HG03342 (cell line): Measurements from ENCODE around the gene BBS9.
"Not testable (repeated sequence)": the region's sequence is repeated elsewhere in the genome, so short reads cannot be mapped to it uniquely, and the experiment has no call there.

Experiments
- ATAC-seq: cut with Tn5 transposase; IDR thresholded peaks from one replicate; pipeline ENCODE4 v1.9.1; 2021; ENCODE audit warnings: mild to moderate bottlenecking, moderate library complexity; ENCODE audit not compliant: unreplicated experiment

Gene BBS9

DNA sequence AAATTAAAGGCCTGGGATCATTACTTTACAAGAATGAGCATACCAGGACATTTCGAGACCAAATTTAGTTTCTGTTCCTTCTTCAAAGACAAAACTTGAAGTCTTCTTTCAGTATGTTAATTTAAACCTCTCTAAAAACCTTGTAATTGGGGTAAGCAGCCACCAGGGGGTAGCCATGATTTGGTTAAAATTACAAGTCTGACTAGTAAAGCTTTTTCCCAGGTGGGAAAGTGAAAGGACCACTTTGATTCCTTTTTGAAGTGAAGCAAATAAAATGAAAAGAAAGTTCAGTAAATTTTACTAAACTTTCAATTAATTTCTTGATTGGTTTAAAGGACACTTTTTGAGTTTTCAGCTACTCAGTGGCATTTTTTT, 294.3 kb downstream of the BBS9 start:
- ATAC-seq, result peak; percentile 94

- ATAC-seq, result no peak
Measured at GRCh38 chr7:33425395-33425794, 296.0 kb downstream of the BBS9 start.

- ATAC-seq, result no peak
Measured at GRCh38 chr7:33425929-33426678, 296.7 kb downstream of the BBS9 start.

DNA sequence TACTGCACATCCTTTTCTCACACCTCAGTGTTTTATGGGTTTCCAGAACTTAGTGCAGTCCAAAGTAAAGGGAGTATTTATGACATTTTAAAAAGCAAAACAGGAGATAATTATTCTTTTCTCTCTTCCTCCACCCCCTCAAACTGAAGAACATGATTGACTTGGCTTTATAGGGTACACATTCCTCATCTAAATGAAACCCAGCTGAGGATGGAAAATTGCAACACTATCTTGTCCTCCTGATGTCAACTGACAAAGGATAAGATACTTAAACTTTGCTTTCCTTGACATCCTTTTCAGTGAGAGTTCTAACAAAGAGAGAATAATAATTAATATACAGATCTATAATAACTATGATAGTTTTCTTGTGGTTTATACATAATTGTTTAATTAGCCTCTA, 299.1 kb downstream of the BBS9 start:
- no peak for ATAC-seq

- no peak for ATAC-seq
Measured at GRCh38 chr7:33431543-33431942, 302.2 kb downstream of the BBS9 start.

DNA sequence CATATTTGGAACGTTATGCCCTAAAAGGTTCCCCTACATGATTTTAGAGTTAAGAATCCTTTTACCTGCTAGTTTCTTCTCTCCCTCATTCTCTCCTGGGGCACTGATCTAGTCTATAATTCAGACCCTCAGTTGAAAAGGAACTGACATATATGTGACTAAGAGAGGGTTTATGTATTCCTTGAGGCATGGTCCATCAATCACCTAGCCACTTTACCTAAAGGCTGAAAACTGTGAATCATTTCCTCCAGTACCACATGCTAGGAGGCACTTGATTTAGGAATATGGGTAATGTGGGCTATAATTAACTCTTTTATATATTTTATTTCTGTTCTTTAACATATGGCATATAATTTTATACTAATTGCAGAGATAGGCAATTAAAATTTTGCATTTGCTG, 303.5 kb downstream of the BBS9 start:
- no peak for ATAC-seq

DNA sequence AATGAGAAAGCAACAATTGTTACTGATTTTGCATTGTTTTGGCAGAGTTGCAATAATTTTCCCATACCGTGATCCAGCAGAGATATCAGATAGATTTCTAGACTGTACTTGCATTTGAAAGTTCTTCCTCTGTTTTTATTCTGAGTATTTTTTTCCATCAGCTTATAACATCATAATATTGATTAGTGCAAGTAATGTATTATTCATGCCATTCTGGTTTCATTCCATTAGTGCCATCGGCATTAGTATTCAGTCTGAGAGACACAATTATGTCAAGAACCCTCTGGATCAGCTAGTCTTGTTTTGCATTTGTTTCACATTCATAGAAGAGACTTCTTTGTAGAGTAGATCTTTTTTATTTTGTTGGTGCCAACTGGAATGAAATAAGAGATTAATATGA, 304.0 kb downstream of the BBS9 start:
- no peak for ATAC-seq

DNA sequence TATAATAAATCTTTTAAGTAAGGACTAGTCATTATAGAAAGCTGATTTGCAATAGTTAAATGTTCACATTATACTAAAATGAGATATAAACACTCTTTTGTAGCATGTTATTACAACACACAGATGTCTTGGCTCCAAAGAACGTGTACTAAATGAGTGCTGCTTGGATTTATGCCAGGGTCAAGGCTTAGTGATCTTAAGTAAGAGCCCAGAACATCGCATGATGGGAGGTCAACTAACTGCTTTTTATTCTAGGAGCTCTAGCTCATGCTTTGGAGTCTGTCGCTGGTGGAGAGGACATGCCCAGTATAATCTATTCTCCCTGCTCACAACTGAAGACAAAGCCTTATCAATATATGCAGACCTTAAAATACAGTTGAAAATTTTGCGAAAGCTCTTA, 315.1 kb downstream of the BBS9 start:
- ATAC-seq, result no peak

DNA sequence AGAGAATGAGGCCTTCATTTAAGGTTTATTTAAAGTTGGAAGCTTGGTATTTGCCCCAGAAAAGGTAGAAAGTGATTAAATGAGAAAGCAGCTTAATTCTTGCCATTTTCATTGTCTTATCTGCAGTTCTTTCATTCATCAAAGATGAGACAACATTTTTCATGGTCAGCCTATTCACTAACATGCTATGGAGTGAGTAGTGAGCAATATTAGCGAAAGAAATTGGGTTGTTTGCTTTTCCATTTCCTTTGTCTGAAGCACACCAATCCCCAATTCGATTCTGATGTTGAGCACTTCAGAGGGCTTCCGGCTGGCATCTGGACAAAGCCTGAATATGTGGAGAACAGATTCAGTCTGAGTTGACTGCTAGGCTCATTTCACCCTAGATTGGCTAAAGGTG, 317.2 kb downstream of the BBS9 start:
- ATAC-seq, result no peak

DNA sequence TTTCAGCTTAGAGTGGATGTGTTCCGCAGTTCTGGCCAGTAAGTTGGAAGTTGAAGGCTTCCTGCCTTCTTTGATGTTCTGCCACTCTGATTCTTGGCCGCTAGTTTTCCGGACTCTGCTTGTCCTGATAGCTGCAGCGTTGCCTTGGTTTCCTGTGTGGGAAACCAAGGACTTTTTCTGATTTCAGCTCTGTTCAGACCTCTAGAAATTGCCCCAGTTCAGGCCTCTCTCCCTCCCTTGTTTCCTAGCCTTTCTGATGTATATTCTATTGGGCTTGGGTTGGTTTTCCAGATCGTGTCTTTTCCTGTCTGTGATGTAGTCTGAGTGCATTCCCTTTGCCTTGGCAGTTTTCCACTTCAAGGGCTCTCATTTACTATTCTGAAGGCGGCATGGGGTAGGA, 318.7 kb downstream of the BBS9 start:
- no peak for ATAC-seq

GRCh38 chr7:33449847-33450246, 320.5 kb downstream of the BBS9 start:
- ATAC-seq, result no peak

GRCh38 chr7:33452805-33453502, 323.6 kb downstream of the BBS9 start:
- ATAC-seq, result no peak

DNA sequence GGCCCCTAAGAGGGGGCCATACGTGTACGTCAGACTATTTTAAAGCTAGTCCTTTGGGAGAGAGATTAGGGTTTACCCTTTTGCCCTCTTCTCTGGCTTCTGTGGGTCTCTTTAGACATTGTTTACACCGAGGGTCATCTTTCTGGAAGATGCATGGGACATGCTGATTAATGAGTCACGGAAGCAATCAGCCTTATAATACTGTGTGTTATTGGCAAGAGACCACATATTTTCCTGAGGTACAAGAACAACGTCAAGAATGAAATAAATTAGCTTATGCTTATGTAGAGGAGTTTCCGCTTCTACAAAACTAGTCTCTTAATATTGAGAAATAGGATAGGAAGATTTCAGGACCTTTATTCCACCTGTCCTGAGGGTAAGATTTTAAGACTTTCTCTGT, 327.7 kb downstream of the BBS9 start:
- ATAC-seq, result no peak

DNA sequence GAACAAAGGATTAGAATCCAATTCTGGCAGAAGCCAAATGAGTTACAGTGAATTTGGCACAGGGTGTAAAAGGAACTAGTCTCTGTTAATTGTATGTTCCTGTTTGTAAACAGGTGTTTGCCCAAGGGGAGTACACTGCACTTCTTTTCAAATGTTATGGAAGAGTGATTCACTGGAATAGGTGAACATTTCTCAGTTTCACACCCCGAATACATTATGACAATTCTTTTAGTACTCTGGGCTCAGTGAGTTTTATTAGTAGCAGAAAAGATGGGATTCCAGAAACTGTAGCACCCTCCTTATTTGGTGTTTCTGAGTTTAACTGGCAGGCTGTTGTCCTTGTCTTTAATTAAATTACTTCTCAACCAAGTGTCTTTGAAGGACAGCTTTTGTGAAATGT, 329.2 kb downstream of the BBS9 start:
- ATAC-seq, result no peak

DNA sequence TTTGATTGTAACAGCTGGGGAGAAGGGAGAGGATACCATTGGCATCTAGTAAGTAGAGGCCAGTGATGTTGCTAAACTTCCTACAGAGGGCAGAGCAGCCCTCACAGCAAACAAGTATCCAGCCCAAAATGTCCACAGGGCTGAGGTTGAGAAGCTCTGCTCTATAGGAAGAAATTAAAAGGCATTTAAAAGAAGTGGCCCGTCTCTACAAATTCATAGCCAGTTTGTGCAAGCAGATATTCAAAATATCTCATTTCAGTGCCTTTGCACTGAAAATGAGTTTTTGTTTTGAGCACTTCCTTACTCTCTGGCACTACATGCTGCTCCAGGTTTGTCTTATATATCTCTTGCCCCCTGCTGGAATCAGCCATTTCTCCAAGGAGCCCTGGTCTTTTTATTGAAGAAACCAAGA, 330.0 kb downstream of the BBS9 start:
- peak; percentile 70 for ATAC-seq

DNA sequence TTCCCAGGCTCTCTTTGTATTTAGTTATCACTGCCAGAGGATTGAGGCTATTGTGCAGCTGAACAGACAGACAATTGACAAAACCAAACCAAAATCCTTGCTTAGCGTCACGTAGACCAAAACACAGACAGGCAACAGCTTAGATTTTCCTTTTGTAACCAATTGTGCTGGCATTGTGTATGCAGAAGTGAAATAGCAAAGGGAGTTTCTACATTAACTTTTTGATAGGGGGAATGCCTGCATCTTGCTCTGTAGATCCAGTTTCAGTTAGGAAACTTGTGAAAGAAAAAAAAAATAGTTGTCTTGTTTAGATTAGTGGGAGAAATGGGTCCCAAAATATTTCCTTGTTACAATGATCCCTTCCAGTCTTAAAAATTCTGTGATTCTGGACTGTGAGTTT, 333.8 kb downstream of the BBS9 start:
- ATAC-seq, result no peak

- no peak for ATAC-seq
Measured at GRCh38 chr7:33466203-33466602, 336.8 kb downstream of the BBS9 start.

DNA sequence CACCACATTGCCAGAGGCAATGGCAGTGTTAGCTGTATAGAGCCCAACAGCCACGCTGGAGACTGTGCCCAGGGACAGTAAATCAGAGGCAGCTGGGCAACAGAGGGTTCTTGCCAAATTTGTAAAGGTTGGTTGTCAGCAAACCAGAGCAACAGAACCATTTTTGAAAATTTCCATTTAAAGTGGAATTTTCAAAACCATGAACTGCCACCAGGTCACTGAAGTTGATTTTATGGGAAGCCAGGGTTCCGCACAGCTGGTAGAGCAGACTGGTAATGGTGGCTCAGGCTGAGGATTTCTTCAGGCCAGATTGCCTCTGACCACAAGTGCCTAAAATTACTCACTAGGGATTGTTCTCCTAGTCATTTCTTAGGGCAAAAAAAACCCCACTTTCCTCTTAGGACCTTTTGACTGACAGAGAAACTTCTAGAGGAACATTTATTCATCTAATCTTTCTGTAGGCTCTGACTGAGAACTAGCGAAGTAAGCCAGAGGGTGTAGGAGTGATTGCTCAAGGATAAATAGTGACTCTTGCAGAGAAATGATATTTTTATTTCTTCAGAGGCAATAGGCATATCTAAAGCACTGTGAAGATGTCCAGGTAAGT, 342.4 kb downstream of the BBS9 start:
- ATAC-seq, result peak; percentile 77

- no peak for ATAC-seq
Measured at GRCh38 chr7:33472348-33473025, 343.1 kb downstream of the BBS9 start.

DNA sequence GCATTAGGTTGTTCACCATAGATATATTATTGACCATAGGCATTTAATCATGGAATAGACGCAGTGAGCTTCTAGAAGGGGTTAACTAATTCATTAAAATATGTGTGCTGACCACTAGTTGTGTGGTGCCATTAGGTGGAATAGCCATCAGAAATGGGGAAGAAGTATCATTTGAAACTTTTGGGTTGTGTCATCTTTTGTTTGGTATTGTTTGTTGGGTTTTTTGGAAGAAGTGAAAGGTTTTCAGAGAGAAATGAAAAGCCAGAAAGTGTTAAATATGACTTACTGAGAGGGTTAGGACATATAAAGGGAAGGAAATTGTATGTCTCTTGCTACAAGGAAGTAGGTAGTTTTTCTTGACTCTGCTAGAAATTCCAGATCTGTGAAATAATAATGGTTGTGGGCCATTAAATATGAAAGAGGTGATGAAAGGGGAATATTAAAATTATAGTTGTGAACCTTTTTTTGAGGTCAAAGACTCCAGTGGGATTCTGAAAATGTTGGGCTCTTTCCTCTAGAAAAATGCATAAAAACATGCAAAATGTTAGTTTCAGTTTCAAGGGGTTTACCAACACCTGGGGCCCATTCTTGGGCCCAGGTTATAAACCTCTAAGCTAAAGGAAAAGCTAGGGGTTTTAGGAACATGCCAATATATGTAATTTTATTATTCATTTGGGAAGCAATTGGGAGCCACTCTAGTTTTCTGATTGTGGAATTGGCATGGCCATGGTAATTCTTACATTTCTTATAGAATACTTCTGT, 348.5 kb downstream of the BBS9 start:
- no peak for ATAC-seq

GRCh38 chr7:33484476-33484875, 355.1 kb downstream of the BBS9 start:
- ATAC-seq, result not testable (repeated sequence)
